Caco-2 (cell line): ENCODE data around the gene RAD51B. TPM values are rescaled to one million over a fixed set of nuclear protein-coding genes. Genes with fewer than 3 reads are reported as not detected.
A peak's percentile ranks its signal among the peaks of the same experiment; 100 is the strongest.

Source experiments
- BruUV-seq: library from RNA; stranded (reverse); fragments of 400-500 nt; replicated peaks from 2 replicates; lab custom pipeline; 2021; lab: Mats Ljungman, UMichigan
- CTCF ChIA-PET: fragments of 300-600 bp; sonication (Branson Sonifier 250); formaldehyde crosslinking; loops from one replicate; lab custom pipeline; 2022; ENCODE audit warnings: antibody characterized with exemption; lab: Charles Lee
- POLR2A ChIA-PET: fragments of 300-600 bp; sonication (Branson Sonifier 250); formaldehyde crosslinking; loops from one replicate; lab custom pipeline; 2022; ENCODE audit warnings: antibody characterized with exemption; lab: Charles Lee
- DNase-seq, 2 experiments: peaks; one replicate each; pipeline versions ENCODE4 v3.0.0 to v3.0.0-alpha.2; 2020 to 2022
- H3K27me3 ChIP-seq: replicated peaks from 2 replicates; pipeline ENCODE4 v1.6.0; 2011; ENCODE audit warnings: low read length; ENCODE audit not compliant: control insufficient read depth, insufficient read depth
- H3K36me3 ChIP-seq: 2 replicates; pipeline ENCODE4 v1.5.1; 2011; ENCODE audit warnings: low read length; ENCODE audit not compliant: control insufficient read depth, insufficient read depth
- H3K4me1 ChIP-seq: fragments of 250-450 bp; sonication (Bioruptor Pico); 2 replicates; pipeline ENCODE4 v1.5.1; 2020; ENCODE audit warnings: mild to moderate bottlenecking
- H3K4me3 ChIP-seq: 2 replicates; pipeline ENCODE4 v1.5.1; 2011; ENCODE audit warnings: low read depth, mild to moderate bottlenecking, control low read depth, low read length
- H3K9me3 ChIP-seq: fragments of 250-450 bp; sonication (Bioruptor Pico); 2 replicates; pipeline ENCODE4 v1.5.1; 2020; ENCODE audit warnings: mild to moderate bottlenecking, moderate library complexity
- H3K27ac Mint-ChIP-seq: one replicate; pipeline ENCODE4 v1.8.0; 2022; ENCODE audit warnings: mixed read lengths; ENCODE audit not compliant: unreplicated experiment
- H3K27me3 Mint-ChIP-seq: one replicate; pipeline ENCODE4 v1.8.0; 2022; ENCODE audit warnings: mixed read lengths; ENCODE audit not compliant: insufficient read depth, unreplicated experiment
- H3K36me3 Mint-ChIP-seq: one replicate; pipeline ENCODE4 v1.8.0; 2022; ENCODE audit warnings: mild to moderate bottlenecking, mixed read lengths; ENCODE audit not compliant: insufficient read depth, unreplicated experiment
- H3K4me1 Mint-ChIP-seq: one replicate; pipeline ENCODE4 v1.8.0; 2022; ENCODE audit warnings: low read depth, mixed read lengths; ENCODE audit not compliant: unreplicated experiment
- H3K4me3 Mint-ChIP-seq: one replicate; pipeline ENCODE4 v1.8.0; 2022; ENCODE audit warnings: mild to moderate bottlenecking, moderate library complexity, mixed read lengths; ENCODE audit not compliant: unreplicated experiment
- H3K9me3 Mint-ChIP-seq: one replicate; pipeline ENCODE4 v1.8.0; 2022; ENCODE audit warnings: mixed read lengths; ENCODE audit not compliant: unreplicated experiment
- intact Hi-C: fragments of 100-400 bp; cut with micrococcal nuclease; formaldehyde crosslinking; loops from one replicate; pipeline ENCODE4 v1.10.0; 2022; ENCODE audit not compliant: unreplicated experiment
- total RNA-seq: library from RNA; stranded (reverse); gene quantifications from 2 replicates; pipeline ENCODE4 v1.2.3, GENCODE V29; 2022
- TF ChIP-seq, protein P1 (sequence below), 2 experiments: fragments of 200-600 bp in 1 of 2; IDR thresholded peaks; 1 replicate in 1 of 2; 2 replicates in 1 of 2; pipeline versions ENCODE4 v1.5.1 to v1.8.0; 2011 to 2022; ENCODE audit warnings: antibody characterized with exemption in 1 of 2, control low read depth in 1 of 2, inconsistent platforms in 1 of 2, low read depth in 1 of 2, low read length in 1 of 2, mild to moderate bottlenecking in 1 of 2, moderate library complexity in 1 of 2; ENCODE audit not compliant: insufficient read depth in 1 of 2, severe bottlenecking in 1 of 2, unreplicated experiment in 1 of 2

RAD51B gene
- total RNA-seq, 1 experiment from 2014 or later, result 16.7 TPM

DNA sequence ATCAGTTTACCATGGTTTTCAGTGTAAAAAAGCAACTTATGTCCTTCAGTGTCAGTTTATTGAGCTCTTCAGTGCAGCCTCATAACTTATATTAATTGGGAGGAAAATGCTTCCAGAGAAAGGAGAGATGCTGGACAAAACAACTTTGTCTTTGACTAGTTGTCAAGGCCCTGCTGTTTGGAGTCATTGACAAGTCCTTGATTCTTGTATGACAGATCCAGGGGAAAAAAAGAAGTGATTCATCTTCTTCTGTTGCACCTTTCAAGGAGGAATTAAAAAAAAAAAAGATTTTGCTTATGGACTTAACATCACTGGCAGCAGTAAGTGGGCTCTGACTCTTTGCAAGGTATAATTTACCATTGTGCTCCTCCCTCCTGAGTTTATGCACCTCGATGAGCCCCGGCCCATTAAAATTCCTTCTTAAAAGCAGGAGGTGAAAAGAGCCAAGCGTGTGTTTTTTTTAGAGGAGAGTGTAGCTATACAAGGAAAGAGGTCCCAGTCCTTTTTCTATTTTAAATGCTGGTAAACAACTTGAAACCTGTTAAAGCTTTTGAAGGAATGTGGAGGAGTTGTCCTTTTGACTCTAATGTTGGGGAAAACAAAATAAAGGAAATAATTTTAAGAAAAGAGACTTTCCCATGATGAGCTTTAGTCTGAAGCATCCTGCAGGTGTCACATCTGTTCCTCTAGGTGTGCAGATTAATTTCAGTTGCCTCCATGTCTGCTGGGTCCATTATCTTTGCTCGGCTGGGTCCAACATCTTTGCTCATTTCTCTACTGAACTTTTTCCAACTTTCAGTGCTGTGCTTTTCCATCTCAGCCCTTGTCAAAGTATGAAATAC lies 431.6 kb downstream of the RAD51B start:
- Histone ChIP-seq H3K36me3 (no peaks in the 10 kb centered on the region), H3K27me3 (no peaks in the 10 kb centered on the region), H3K4me3 (no peak overlapping the region), H3K9me3 (no peaks in the 10 kb centered on the region), H3K4me1 (peaks cover 57% of the 10 kb centered on the region)
- H3K27me3 Mint-ChIP-seq, result no peaks in the 10 kb centered on the region
- no peak for DNase-seq
- CTCF ChIA-PET, result interaction anchor here (0.6 to 2.0 kb wide), 4 partner anchors 270 to 589 kb away, joined by 3 to 7 read pairs (median 5); no protein-coding TSS in a partner anchor
- POLR2A ChIA-PET, result no interaction called here
- BruUV-seq, result no TSS peak
- no peak overlapping the region for H3K4me3 Mint-ChIP-seq
- H3K9me3 Mint-ChIP-seq, result no peaks in the 10 kb centered on the region
- no peaks in the 10 kb centered on the region for H3K36me3 Mint-ChIP-seq
- peaks cover 49% of the 10 kb centered on the region for H3K4me1 Mint-ChIP-seq
- intact Hi-C loops, result no loop called here
- TF ChIP-seq, protein P1, sequence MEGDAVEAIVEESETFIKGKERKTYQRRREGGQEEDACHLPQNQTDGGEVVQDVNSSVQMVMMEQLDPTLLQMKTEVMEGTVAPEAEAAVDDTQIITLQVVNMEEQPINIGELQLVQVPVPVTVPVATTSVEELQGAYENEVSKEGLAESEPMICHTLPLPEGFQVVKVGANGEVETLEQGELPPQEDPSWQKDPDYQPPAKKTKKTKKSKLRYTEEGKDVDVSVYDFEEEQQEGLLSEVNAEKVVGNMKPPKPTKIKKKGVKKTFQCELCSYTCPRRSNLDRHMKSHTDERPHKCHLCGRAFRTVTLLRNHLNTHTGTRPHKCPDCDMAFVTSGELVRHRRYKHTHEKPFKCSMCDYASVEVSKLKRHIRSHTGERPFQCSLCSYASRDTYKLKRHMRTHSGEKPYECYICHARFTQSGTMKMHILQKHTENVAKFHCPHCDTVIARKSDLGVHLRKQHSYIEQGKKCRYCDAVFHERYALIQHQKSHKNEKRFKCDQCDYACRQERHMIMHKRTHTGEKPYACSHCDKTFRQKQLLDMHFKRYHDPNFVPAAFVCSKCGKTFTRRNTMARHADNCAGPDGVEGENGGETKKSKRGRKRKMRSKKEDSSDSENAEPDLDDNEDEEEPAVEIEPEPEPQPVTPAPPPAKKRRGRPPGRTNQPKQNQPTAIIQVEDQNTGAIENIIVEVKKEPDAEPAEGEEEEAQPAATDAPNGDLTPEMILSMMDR (IDR thresholded peaks at IDR 0.05; ENCODE audit: insufficient read depth in 1 of 2, low read depth in 1 of 2, low read length in 1 of 2, severe bottlenecking in 1 of 2, unreplicated experiment in 1 of 2), result no peak
- peak overlapping the region; percentile 3 for H3K27ac Mint-ChIP-seq

DNA sequence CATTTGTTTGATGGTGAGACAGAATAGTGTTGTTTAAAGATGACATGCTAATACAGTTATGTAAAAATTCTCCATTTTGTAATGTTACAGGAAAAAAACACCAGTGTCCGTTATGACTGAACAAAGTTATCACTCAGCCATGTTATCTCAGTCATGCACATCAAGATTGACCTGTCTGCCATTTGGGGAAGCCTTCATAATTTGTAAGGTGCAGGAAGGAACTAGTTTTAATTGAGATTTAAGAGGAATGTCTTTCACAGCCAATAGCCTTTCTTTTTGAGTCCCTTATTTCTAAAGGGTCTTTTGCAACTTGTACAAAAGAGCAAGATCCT lies 432.2 kb downstream of the RAD51B start:
- ChIA-PET POLR2A (no interaction called here), CTCF (interaction anchor here (0.8 to 1.8 kb wide), 2 partner anchors 563 to 565 kb away, joined by 4 to 7 read pairs; no protein-coding TSS in a partner anchor)
- Mint-ChIP-seq H3K4me3 (no peak overlapping the region), H3K27me3 (no peaks in the 10 kb centered on the region), H3K36me3 (no peaks in the 10 kb centered on the region), H3K27ac (no peak overlapping the region), H3K4me1 (peaks cover 49% of the 10 kb centered on the region), H3K9me3 (no peaks in the 10 kb centered on the region)
- peaks cover 52% of the 10 kb centered on the region for H3K4me1 ChIP-seq
- intact Hi-C loops, result no loop called here
- no TSS peak for BruUV-seq
- no peak for DNase-seq
- TF ChIP-seq, protein P1 (IDR thresholded peaks at IDR 0.05; ENCODE audit: insufficient read depth in 1 of 2, low read depth in 1 of 2, low read length in 1 of 2, severe bottlenecking in 1 of 2, unreplicated experiment in 1 of 2), result no peak
- H3K9me3 ChIP-seq, result no peaks in the 10 kb centered on the region
- no peak overlapping the region for H3K4me3 ChIP-seq
- no peaks in the 10 kb centered on the region for H3K27me3 ChIP-seq
- H3K36me3 ChIP-seq, result no peaks in the 10 kb centered on the region

DNA sequence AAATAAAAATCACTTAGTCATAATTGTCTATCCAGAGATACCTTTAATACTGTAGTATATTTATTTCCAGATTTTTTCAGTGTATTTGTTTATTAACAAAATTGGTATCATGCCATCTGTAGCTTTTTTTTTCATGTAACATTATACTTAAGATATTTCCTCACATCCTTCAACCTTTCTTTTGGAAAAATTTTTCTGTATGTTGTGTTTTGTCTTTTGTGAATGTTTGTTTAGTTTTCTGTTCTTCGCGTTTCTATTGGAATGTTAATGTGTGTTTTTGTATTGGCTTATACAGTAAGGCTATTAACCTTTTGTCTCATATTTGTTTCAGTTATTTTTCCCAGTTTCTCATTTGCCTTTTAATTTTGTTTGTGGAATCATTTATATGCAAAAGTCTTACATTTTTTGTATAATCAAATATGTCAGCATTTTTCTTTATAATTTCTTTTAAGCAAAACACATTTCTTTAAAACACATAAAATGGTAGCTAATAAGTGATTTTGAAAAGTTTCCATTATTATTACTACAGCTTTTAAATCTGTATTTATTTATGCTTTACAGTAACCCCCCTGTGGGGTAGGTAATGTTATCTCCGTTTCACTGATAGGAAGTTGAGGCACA lies 433.7 kb downstream of the RAD51B start:
- no peak overlapping the region for H3K4me3 ChIP-seq
- H3K27ac Mint-ChIP-seq, result no peak overlapping the region
- BruUV-seq, result no TSS peak
- H3K9me3 Mint-ChIP-seq, result no peaks in the 10 kb centered on the region
- H3K4me1 ChIP-seq, result peaks cover 42% of the 10 kb centered on the region
- ChIA-PET CTCF (no interaction called here), POLR2A (no interaction called here)
- H3K27me3 Mint-ChIP-seq, result no peaks in the 10 kb centered on the region
- H3K27me3 ChIP-seq, result no peaks in the 10 kb centered on the region
- no peaks in the 10 kb centered on the region for H3K36me3 ChIP-seq
- TF ChIP-seq, protein P1 (IDR thresholded peaks at IDR 0.05; ENCODE audit: insufficient read depth in 1 of 2, low read depth in 1 of 2, low read length in 1 of 2, severe bottlenecking in 1 of 2, unreplicated experiment in 1 of 2), result no peak
- no peak overlapping the region for H3K4me3 Mint-ChIP-seq
- no peaks in the 10 kb centered on the region for H3K36me3 Mint-ChIP-seq
- peaks cover 42% of the 10 kb centered on the region for H3K4me1 Mint-ChIP-seq
- H3K9me3 ChIP-seq, result no peaks in the 10 kb centered on the region
- no peak for DNase-seq
- intact Hi-C loops, result no loop called here
